Fibroblast of lung (primary cell): Measurements from ENCODE around the gene BAIAP3. TPM values are rescaled to one million over a fixed set of nuclear protein-coding genes. Genes with fewer than 3 reads are reported as not detected.

Experiments
- DNase-seq, 2 donors: peaks; one replicate each; pipeline versions ENCODE4 v3.0.0 to v3.0.0-alpha.2; 2010; ENCODE audit warnings: low read depth in 2 of 2
- H2AFZ ChIP-seq: 2 replicates; pipeline ENCODE4 v1.5.1; 2012; ENCODE audit warnings: low read length, control low read depth, inconsistent platforms
- H3K27ac ChIP-seq: 2 replicates; pipeline ENCODE4 v1.5.1; 2011; ENCODE audit warnings: low read length, control low read depth; ENCODE audit not compliant: insufficient read depth
- H3K27me3 ChIP-seq: 2 replicates; pipeline ENCODE4 v1.5.1; 2011; ENCODE audit warnings: mild to moderate bottlenecking, low read length; ENCODE audit not compliant: control insufficient read depth, insufficient read depth
- H3K36me3 ChIP-seq: 2 replicates; pipeline ENCODE4 v1.5.1; 2011; ENCODE audit warnings: low read length; ENCODE audit not compliant: control insufficient read depth, insufficient read depth
- H3K4me1 ChIP-seq: 2 replicates; pipeline ENCODE4 v1.5.1; 2011; ENCODE audit warnings: low read length; ENCODE audit not compliant: control insufficient read depth, insufficient read depth; ENCODE audit errors: extremely low read depth
- H3K4me2 ChIP-seq: 2 replicates; pipeline ENCODE4 v1.5.1; 2011; ENCODE audit warnings: low read length, control low read depth; ENCODE audit not compliant: insufficient read depth; ENCODE audit errors: extremely low read depth
- H3K4me3 ChIP-seq, 4 experiments: fragments of 200-600 bp in 1 of 4; sonication (generic) in 1 of 4; replicated peaks in 1 of 4; 2 replicates each; pipeline ENCODE4 v1.5.1; 2011 to 2016; ENCODE audit warnings: low read length in 4 of 4, low read depth in 3 of 4, mild to moderate bottlenecking in 3 of 4, control low read depth in 2 of 4, inconsistent platforms in 1 of 4, mixed read lengths in 1 of 4; ENCODE audit not compliant: insufficient read depth in 1 of 4; ENCODE audit errors: control extremely low read depth in 1 of 4
- H3K79me2 ChIP-seq: 2 replicates; pipeline ENCODE4 v1.5.1; 2012; ENCODE audit warnings: mild to moderate bottlenecking, low read length, inconsistent platforms; ENCODE audit not compliant: control insufficient read depth, insufficient read depth
- H3K9ac ChIP-seq: 2 replicates; pipeline ENCODE4 v1.5.1; 2011; ENCODE audit warnings: mild to moderate bottlenecking, low read length, control low read depth; ENCODE audit not compliant: insufficient read depth
- H3K9me3 ChIP-seq: 2 replicates; pipeline ENCODE4 v1.5.1; 2012; ENCODE audit warnings: low read depth, low read length; ENCODE audit not compliant: control insufficient read depth, insufficient read depth
- H4K20me1 ChIP-seq: 2 replicates; pipeline ENCODE4 v1.5.1; 2011; ENCODE audit warnings: low read length; ENCODE audit not compliant: control insufficient read depth, insufficient read depth; ENCODE audit errors: extremely low read depth
- CTCF ChIP-seq, 2 donors: IDR thresholded peaks in 1 of 2; conservative IDR thresholded peaks in 1 of 2; 1 replicate in 1 of 2; 2 replicates in 1 of 2; pipeline ENCODE4 v1.5.1; 2011 to 2012; ENCODE audit warnings: low read length in 2 of 2, control low read depth in 1 of 2, inconsistent platforms in 1 of 2, low read depth in 1 of 2, mild to moderate bottlenecking in 1 of 2
- EZH2 ChIP-seq: IDR thresholded peaks from 2 replicates; pipeline ENCODE4 v1.5.1; 2012; ENCODE audit warnings: low read length, control low read depth, mild to moderate bottlenecking; ENCODE audit errors: missing control alignments
- polyA plus RNA-seq, 2 donors: library from polyadenylated mRNA; depleted of rRNA in 1 of 2; stranded (reverse) in 1 of 2; unstranded in 1 of 2; fragments of >200 nt; gene quantifications; 2 replicates each; pipeline ENCODE4 v1.2.1, GENCODE V29; 2011 to 2012; ENCODE audit warnings: missing spikeins in 1 of 2
- total RNA-seq: library from RNA; depleted of rRNA; stranded (reverse); fragments of >200 nt; gene quantifications from 2 replicates; pipeline ENCODE4 v1.2.1, GENCODE V29; 2014

BAIAP3 gene
- total and polyA plus RNA-seq, 2 donors (not counting 1 experiment from before 2014, with no cell fraction given): 0.22 to 0.83 TPM

GRCh38 chr16:1381612-1382406, 48.4 kb downstream of the BAIAP3 start:
- Histone ChIP-seq H3K4me2 (no peak overlapping the region), H3K4me1 (no peaks in the 10 kb centered on the region), H2AFZ (no peak overlapping the region), H3K4me3 (no peak overlapping the region), H3K79me2 (no peaks in the 10 kb centered on the region), H3K27me3 (no peaks in the 10 kb centered on the region), H3K27ac (no peak overlapping the region), H3K9ac (no peak overlapping the region), H3K9me3 (no peaks in the 10 kb centered on the region), H4K20me1 (no peaks in the 10 kb centered on the region), H3K36me3 (peaks cover 1% of the 10 kb centered on the region)
- DNase-seq: no peak
- TF ChIP-seq CTCF (conservative IDR thresholded peaks at IDR 0.05 in 1 of 2, IDR thresholded peaks at IDR 0.05 in 1 of 2; ENCODE audit: low read depth in 1 of 2, low read length in 2 of 2): no peak
- no peak for TF ChIP-seq EZH2

- H3K79me2 ChIP-seq: no peaks in the 10 kb centered on the region
- H3K27ac ChIP-seq: no peak overlapping the region
- H3K4me2 ChIP-seq: no peak overlapping the region
- H3K27me3 ChIP-seq: no peaks in the 10 kb centered on the region
- no peaks in the 10 kb centered on the region for H3K9me3 ChIP-seq
- TF ChIP-seq EZH2: no peak
- no peak for TF ChIP-seq CTCF (conservative IDR thresholded peaks at IDR 0.05 in 1 of 2, IDR thresholded peaks at IDR 0.05 in 1 of 2; ENCODE audit: low read depth in 1 of 2, low read length in 2 of 2)
- no peaks in the 10 kb centered on the region for H4K20me1 ChIP-seq
- H3K4me1 ChIP-seq: no peaks in the 10 kb centered on the region
- no peak overlapping the region for H2AFZ ChIP-seq
- H3K4me3 ChIP-seq: no peak overlapping the region
- H3K9ac ChIP-seq: no peak overlapping the region
- peaks cover 1% of the 10 kb centered on the region for H3K36me3 ChIP-seq
- DNase-seq: no peak
Observed at GRCh38 chr16:1383556-1383955, 50.1 kb downstream of the BAIAP3 start.

- no peaks in the 10 kb centered on the region for H3K79me2 ChIP-seq
- H3K36me3 ChIP-seq: peaks cover 1% of the 10 kb centered on the region
- H3K9ac ChIP-seq: no peak overlapping the region
- no peak overlapping the region for H3K4me2 ChIP-seq
- TF ChIP-seq EZH2 (no peak), CTCF (conservative IDR thresholded peaks at IDR 0.05 in 1 of 2, IDR thresholded peaks at IDR 0.05 in 1 of 2; ENCODE audit: low read depth in 1 of 2, low read length in 2 of 2) (no peak)
- DNase-seq: no peak
- no peak overlapping the region for H2AFZ ChIP-seq
- no peaks in the 10 kb centered on the region for H3K4me1 ChIP-seq
- H3K4me3 ChIP-seq: no peak overlapping the region
- H3K27me3 ChIP-seq: no peaks in the 10 kb centered on the region
- H4K20me1 ChIP-seq: no peaks in the 10 kb centered on the region
- H3K9me3 ChIP-seq: no peaks in the 10 kb centered on the region
- no peak overlapping the region for H3K27ac ChIP-seq
Observed at GRCh38 chr16:1385232-1385631, 51.8 kb downstream of the BAIAP3 start.
